Dermis microvascular lymphatic vessel endothelial cell (primary cell): Measurements from ENCODE around the gene CYSTM1. TPM values are rescaled to one million over a fixed set of nuclear protein-coding genes. Genes with fewer than 3 reads are reported as not detected.

Experiments
- DNase-seq, 2 donors: peaks; one replicate each; pipeline versions ENCODE4 v3.0.0 to v3.0.0-alpha.2; 2010; ENCODE audit warnings: low read depth in 2 of 2
- total RNA-seq: library from RNA; depleted of rRNA; stranded (reverse); fragments of >200 nt; gene quantifications from 2 replicates; pipeline ENCODE4 v1.2.1, GENCODE V29; 2014

Gene CYSTM1
- total RNA-seq, 1 donor from 2014 or later, result 11.3 TPM

DNA sequence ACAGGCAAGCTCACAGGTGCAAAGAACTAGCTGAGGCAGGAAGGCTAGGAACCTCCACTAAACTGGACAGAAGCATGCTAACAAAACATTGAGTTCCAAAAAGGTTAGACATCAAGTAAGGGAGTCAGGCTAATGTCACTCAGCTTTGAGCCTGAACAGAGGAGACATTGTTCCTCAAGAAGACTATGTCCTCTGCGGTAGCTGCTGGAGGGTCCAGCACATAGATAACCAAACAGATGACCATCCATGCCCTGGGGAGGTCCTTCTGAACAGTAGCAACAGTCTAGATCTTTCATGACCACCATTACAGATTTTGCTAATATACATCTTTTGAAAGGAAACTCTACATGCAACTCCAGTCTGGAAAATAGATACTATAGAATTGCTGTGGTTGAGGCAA is 57.7 kb downstream of the CYSTM1 start:
- DNase-seq, result no peak

DNA sequence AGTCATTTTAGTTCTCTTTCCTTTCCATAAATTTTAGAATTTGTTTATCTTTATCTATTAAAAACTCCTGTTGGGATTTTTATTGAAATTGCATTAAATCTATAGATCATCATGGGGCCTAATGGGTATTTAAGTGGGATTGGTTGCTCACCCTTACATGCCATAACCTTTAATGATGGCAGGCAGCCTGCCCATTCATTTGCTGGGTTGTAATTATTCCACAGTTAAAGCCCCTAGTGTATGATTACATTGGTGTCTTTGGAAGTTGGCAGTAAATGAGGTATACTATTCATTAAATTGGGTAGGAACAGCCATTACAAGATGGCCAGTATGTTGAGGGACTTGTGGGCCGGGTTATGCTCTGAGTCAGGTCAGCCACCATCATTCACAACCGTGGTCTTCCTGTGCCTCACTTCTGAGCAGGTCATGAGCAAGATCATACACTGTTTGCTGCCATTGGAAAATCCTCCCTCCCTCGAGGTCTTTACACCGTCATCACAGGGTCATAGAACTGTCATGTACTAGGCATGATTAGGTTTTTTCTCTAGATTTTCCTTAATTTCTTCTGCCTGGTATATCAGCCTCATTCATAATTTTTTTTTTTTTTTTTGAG is 59.5 kb downstream of the CYSTM1 start:
- DNase-seq, result no peak

DNA sequence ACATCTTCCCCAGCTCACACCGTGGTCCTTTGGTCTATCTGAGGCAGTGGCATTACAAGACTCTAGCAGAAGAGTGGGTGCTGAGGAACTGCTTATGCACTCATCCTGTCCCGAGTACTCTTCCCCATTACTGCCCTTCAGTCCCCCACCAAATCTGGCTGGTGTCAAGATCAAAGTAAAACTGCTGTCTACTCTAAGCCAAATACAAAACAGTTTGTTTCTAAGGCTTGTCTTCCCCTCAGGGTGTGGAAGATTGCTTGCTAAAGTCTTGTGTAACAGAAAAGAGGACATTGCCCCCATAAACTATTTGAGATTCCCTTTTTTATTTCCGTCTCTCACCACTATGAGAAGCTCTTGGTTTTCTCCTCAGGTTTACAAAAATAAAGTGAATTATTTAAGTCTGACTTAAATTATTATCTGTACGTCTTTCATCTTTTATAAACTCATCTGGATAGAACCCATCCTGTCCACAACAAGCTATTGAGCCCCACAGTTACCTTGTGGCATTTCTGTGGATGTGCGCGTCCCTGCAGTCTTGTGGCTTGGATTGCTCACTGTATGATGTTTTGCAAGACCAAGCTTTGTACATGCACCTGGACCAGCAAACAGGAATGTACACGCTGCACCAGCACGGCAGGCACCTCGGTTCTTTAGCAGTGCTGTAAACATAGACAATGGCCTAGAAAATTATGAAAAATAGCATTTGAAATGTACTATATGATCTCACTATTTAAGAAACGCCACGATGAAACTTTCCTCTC is 61.0 kb downstream of the CYSTM1 start:
- no peak for DNase-seq

DNA sequence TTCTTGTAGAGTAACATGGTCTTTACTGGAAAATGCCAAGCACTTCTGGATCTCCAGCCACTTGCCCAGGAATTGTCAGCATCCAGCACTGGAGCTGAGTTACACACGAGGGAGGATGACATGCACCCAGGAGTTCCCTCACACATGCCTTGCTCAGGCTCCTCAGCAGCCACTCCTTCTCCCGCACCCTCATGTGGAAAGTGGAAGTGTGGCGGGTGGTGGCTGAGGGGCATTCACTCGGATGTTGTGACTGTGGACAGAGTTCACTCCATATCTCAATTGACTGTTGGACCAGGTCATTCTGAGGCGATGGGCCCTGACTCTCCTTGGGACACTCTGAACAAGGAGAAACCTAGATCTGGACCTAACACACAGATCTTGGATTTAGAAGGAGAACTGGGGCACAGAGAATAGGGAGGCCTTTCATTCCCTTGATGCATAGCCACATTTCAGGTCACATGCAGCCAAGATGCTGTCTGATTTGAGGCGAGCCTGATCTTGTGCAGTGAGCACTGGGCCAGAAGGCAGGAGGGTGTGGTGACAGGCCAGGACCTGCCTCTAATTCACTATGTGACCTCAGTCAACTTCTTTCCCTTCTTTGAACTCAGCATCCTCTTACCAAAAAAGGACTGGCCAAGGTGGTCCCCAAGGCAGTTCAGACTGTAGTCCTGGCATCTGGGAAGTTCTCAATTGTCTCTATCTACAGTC is 62.1 kb downstream of the CYSTM1 start:
- DNase-seq, result no peak

DNA sequence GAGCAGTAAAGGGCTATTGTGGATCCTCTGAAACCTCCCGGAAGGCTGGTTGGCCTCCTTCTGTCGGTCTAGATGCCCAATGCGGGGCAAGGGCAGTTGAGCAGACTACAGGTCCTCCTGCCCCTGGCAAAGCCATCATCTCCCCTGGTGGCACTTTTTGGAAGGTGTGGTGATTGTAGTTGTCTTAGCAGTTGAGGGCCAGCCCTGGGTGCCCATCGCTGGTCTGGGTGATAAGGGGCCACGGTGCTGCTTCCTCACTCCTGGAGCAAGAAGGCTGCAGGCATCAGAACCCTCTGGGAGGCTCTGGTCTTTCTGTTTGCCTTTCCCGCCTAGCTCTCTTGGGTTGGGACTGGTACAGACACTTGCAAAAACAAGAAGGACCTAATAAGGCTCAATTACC is 63.8 kb downstream of the CYSTM1 start:
- DNase-seq, result no peak

DNA sequence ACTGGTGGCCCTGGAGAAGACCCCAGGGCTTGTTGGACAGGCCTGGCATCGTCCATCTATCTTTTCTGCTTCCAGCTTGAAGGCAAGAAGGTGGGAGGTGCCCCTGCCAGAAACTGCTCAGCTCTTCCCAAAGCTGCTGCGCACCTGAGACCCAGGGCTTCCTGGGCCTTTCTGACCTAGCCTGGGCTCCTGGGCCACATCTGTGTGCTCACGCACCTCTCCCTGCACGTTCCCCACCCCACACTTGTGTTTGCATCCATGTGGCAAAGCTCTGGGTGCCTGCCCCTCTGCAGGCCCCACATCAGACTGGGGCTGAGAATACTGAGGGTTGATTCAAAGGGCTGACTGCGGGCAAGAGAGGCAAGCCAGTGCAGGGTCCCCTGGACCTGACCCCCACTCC is 64.5 kb downstream of the CYSTM1 start:
- DNase-seq, result no peak

DNA sequence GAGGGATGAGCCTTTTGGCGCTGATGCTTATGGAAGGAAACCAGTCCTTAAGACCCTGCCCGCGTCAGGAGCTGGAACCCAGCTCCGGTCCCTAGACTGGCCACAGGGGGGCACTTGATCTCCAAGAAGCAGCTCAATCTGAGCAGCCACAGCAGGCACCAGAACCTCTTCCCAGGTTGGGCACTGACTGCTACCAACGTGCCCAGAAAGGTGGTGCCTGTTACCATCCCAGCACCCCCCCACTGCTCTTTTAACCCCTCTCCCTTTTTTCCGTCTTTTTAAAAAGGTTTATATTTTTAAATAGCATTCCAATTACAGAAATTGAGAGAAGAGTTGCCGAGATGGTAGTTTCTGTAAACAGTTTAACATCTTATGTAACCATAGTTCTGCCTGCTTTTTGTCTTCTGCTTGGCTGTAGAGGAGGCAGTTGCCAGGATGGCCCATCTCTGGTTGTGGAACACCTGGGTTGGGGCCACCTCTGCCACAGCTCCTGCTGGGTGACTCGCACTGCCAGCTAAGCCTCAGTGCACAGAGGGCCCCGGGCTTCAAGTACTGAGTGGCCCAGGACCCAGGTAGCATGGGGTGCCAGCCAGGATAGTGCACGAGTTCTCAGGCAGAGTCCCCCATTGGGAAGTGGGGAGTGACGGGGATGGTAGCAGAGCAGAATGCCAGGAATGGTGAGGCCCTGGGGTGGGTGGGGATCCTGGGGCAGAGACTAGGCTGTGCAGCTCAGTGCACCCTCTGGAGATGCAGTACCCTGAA is 65.1 kb downstream of the CYSTM1 start:
- peak in 1 of 2 donors; percentile 77 for DNase-seq

DNA sequence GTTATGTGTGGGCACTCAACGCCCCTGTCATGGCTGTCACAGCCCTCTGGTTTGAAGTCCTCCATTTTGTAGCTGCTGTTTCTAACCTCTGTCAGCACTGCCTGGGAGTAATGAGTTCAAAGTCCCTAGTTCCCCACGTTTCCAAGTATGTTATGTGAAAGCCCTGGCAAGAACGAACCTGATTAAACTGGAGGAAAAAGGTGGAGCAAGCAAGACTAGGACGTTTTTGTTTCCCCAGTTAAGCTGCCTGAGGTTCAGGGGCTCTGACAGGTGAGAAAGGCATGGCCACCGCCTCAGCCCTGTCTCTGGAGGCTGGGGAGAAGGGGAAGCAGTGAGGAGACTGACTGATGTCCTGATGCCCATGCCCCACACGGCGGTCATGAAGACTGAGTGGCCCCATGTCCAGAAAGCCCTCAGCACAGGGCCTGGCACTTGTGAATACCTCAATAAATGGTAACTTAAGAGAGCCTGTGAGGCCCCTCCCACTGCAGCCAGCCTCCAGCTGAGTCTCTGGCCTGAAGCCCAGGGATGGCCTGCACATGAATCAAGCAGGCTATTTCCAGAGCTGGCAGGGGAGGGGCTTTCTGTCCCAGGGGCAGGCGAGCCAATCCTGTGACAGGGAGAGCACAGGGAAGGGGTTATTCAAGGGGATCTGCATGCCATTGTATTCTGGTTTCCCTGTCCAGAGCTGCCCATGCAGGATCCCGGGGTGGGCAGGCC is 66.2 kb downstream of the CYSTM1 start:
- peak; percentile 87 to 94 for DNase-seq

DNA sequence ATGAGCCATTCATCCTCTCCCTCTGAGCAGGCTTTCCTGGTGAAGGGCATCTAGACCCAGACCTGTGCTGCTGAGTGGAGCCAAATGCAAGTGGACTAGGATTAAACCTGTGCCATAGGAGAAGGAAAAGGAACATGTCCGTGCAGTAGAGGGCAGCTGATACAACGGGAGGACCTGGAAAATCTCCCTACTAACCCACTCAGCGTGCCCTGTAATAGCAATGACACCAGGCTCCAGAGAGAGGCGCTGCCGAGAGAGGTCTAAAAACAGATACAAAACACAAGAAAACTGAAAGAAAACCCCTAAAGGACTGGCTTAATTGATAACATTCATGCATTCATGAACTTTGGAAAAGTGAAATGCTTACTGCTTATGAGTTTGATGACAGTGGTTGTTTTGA is 67.1 kb downstream of the CYSTM1 start:
- DNase-seq, result no peak

DNA sequence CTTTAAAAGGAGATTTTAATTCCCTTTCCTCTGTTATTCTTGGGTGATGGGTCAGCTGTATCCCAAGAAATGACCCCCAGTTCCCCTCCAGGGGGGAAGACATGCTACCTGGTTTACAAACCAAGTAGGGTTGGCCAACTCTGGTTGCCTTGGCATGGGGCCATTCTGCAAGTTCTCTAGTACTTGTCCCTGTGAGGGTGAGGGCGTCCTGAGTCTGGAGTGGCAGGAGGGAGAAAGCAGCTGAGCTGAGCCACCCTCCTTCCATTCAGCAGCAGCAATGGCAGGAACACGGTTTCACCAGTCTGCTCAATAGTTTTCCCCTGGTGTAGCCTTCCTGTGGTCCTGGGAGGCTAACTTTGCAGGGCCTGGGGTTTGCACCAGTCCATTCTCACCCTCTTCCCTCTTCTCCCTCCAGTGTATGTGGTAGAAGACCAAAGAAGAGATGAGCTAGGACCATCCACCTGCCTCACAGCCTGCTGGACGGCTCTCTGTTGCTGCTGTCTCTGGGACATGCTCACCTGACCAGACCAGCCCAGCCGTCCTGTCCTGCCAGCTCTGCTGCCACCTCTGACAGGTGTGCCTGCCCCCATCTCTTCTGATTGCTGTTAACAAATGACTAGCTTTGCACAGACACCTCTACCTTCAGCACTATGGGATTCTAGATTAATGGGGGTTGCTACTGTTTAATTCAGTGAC is 68.0 kb downstream of the CYSTM1 start:
- DNase-seq, result no peak

DNA sequence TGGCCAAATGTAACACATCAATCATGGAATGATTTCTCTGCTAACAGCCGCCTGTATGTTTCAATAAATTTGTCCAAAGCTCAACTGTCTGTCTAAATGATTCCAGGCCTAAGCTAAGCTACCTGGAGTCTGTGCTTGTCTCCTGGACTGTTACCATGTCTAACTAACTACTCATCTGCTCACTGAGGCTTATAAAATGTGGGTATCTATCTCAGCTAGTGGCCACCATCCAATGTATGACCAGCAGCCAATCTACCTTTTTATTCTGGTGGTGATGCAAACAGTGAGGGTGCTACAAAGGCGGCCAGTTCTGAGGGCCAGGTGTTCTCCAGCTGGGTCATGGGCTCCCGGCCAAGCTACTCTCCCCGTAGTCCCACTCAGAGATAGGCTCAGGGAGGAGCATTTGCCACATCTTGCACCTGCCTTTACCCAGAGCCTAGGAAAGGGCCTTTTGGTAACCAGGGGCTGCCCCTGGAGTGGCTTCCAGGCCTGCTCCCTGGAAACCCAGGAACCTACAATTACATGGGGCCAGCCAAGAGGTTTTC is 68.8 kb downstream of the CYSTM1 start:
- DNase-seq, result no peak

DNA sequence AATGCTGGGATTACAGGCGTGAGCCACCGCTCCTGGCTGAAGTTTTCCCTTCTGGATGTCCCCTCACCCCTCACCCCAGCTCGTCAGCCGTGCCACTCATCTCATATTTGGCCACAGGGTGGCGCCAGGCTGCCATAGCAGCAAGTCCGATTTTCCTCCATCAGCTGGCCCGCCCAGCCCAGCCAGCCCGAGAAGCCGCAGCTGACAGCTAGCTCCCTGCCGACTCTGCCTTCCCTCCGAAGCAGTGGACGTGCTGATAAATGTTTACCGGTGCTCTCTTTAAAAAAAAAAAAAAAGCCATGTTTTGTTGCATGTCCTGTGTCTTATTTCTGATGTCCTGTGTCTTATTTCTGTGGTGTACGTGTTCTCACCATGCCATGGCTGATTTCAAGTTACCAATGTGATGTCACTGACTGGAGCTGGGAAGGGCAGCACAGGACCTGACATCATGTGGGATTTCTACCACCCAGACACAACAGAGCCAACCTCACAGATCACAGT is 69.6 kb downstream of the CYSTM1 start:
- DNase-seq, result peak; percentile 77 to 95

DNA sequence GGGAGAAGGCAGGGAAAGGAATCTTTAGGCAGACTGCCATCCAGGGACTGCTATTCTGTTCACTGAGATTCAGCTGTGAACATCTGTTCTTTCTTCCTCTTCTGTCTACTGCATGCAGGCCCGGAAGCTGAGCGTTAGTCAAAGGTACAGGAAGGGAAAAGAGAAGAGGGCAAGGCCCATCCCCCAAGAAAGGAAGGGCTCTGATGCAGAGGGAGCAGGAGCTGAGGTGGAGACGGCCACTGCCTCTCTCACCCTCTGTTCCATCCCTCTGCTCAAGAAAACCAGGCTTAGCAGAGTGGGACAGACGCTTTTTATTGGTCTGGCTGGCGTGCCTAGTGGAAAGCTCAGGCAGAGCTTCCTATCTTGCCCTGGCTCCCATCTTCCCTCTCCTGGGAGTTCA is 70.4 kb downstream of the CYSTM1 start:
- peak in 1 of 2 donors; percentile 64 for DNase-seq

DNA sequence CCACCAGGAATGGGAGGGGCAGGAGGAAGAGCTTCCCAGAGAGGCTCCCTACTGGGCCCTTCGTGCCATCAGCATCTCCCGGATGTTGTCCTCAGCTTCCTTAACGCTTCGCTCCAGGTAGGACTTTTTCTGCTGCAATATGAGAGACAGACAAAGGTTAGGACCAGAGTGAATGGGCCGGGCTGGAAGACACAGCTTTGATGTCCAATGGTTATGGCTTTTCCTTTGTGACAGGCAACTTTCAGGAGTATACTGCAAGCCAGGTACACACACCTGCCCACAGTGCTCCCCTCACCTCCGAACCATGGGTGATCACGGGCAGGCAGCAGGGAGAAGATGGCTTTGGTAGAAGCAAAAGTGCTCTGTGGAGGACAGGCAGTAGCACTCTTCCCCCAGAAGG is 70.9 kb downstream of the CYSTM1 start:
- DNase-seq, result no peak

DNA sequence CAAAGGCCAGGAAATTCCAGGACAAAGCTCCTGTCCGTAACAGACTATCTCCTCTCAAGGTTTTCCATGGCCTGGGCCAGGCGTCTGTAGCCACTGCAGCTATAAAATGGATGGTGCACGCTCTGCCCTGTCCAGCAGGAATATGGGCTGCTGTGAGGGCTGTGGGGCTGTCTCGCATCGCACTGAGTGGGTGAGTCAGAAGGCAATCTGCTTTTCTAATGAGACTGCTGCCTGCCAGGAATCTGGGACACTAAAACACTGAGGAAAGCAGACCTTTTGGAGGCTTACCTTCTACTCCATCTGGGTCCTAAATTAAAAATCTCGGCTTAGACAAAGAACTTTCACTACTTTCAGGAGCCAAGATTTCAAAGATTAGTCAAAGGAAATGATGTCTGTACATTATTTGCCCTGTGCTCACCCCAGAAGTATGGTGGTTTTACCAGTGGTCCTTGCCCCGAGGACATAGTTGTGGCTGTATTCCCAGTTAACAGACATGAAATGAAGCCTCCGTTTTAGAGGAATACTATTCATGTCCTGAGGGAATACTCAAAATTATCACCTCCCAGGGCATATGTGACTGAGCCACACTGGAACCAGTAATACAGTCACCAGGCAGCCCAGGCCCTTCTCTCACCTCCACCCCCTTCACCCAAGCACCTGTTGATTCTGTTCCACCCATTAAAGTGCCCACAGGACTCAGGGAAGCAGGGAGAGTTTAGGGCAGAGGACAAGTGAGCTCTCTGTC is 71.6 kb downstream of the CYSTM1 start:
- DNase-seq, result peak; percentile 54 to 88

DNA sequence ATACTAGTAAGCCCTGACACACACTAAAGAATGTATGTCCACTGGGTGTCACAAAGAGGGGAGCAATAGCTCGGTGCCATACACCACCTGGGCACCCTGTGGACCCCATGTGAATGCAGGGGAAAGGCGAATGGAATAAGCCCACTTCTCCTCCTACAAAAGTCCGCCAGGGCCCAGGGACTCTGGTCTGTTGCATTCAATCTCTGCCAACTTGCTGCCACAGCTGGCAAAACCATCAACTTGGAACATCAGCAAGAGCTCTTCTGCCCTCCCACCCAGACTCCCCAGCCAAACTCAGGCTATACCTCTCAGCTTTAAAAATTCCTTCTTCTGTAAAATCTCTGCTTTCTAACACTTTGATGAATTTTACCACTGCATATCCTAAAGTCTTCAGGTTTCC is 73.4 kb downstream of the CYSTM1 start:
- DNase-seq, result no peak

DNA sequence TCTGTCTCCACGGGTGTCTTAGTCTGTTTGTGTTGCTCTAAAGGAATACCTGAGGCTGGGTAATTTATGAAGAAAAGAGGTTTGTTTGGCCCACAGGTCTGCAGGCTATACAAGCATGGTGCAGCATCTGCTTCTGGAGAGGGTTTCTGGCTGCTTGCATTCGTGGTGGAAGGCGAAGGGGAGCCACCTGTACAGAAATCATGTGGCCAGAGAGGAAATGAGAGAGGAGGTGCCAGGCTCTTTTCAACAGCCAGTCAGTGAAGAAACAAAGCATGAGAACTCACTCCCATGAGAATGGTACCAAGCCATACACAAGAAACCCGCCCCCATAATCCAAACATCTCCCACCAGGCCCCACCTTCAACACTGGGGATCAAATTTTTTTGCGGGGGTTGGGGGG is 74.5 kb downstream of the CYSTM1 start:
- no peak for DNase-seq

DNA sequence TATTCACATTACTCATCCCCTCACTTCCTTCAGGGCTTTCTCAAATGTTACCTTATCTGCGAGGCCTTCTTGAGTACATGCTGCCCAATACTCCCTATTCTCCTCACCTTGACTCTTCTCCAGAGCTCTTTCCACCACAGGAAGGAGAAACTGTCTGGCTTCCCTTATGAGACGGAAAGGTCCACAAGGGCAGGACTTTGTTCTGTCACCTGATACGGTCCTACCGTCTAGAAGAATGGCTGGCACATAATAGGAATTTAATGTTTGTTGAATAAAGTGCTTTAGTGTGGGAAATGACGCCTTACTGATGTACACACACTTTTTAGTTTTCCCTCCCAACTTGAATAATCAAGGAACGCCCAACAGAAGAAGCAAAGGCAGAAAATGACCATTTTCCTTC is 75.4 kb downstream of the CYSTM1 start:
- DNase-seq, result peak in 1 of 2 donors; percentile 46

DNA sequence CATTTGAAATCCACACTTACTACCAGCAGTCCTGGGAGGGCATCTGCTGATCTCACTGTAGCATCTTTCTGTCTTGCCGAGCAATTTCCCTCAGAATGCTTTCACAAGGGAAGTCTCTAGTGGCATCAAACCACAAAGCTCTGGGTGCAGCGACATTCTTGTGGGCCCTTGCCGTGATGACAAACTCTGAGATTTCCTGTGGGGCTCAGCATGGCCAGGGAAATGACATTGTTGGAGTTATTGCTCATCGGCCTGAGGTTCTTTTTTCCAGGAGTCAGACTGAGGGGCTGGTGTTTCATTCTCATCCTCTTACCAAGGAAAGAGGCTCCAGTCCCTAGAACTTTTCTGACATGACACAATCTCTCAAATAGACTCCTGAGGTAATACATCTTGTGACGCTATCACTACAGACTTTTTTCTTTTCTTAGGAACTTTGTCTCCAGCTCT is 76.6 kb downstream of the CYSTM1 start:
- peak in 1 of 2 donors; percentile 88 for DNase-seq
